SK-N-SH (cell line): ENCODE results near the gene CRIM1.

ENCODE experiments used
- CTCF ChIP-seq: fragments of 200-600 bp; sonication (generic); IDR thresholded peaks from 2 replicates; pipeline ENCODE4 v1.6.1; 2017; ENCODE audit warnings: antibody characterized with exemption, mild to moderate bottlenecking, moderate library complexity
- ELF1 ChIP-seq: IDR thresholded peaks from 2 replicates; pipeline ENCODE4 v1.4.0; 2012
- MXI1 ChIP-seq: IDR thresholded peaks from 2 replicates; pipeline ENCODE4 v1.6.1; 2012; ENCODE audit warnings: mild to moderate bottlenecking, low read depth, low read length, improper control_type of control experiment
- USF2 ChIP-seq: fragments of 150-350 bp; IDR thresholded peaks from 2 replicates; pipeline ENCODE4 v1.6.1; 2017; ENCODE audit warnings: antibody characterized with exemption, low read length, low read depth, borderline replicate concordance

DNA sequence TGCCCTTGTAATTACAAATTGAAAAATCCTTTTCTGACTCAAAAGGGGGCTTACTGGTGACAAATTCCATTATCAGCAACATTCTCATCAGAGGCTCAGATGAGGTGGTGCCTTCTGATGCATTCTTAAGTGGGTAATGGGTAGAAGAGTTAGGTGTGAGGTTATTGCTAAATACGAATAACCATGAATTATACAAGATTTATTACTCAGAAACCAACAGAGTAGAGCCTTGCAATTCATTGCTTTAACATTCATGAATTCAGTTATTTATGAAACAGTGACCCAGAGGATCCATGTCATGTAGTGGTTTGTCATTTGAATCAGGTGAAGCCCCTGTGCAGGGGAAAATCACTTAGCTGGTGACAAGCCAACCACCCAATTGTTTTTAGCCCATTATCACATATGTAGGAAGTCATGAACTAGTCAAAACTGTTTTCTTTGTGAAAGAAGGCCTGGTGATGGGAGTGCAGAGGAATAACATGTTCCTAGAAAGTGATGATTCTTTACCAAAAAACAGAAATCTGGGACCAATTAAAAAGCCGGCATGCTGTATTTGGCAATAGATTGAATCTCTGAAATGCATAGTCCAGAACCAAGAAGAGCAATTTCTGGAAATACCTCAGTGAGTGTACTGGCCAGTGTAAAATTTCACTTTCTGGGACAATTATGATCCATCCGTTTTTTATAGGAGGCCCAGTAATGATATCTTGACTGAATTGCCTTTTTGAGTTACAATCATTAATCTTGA lies 70.2 kb downstream of the CRIM1 start:
- TF ChIP-seq CTCF: no peak
- TF ChIP-seq ELF1: no peak
- no peak for TF ChIP-seq MXI1
- no peak for TF ChIP-seq USF2
